NCI-H1417 (cell line): ENCODE data around the gene AMBRA1.

ENCODE experiments used
- DNase-seq, 3 experiments: peaks; one replicate each; lab custom pipeline; 2025; lab: John Stamatoyannopoulos, UW

The AMBRA1 gene, protein sequence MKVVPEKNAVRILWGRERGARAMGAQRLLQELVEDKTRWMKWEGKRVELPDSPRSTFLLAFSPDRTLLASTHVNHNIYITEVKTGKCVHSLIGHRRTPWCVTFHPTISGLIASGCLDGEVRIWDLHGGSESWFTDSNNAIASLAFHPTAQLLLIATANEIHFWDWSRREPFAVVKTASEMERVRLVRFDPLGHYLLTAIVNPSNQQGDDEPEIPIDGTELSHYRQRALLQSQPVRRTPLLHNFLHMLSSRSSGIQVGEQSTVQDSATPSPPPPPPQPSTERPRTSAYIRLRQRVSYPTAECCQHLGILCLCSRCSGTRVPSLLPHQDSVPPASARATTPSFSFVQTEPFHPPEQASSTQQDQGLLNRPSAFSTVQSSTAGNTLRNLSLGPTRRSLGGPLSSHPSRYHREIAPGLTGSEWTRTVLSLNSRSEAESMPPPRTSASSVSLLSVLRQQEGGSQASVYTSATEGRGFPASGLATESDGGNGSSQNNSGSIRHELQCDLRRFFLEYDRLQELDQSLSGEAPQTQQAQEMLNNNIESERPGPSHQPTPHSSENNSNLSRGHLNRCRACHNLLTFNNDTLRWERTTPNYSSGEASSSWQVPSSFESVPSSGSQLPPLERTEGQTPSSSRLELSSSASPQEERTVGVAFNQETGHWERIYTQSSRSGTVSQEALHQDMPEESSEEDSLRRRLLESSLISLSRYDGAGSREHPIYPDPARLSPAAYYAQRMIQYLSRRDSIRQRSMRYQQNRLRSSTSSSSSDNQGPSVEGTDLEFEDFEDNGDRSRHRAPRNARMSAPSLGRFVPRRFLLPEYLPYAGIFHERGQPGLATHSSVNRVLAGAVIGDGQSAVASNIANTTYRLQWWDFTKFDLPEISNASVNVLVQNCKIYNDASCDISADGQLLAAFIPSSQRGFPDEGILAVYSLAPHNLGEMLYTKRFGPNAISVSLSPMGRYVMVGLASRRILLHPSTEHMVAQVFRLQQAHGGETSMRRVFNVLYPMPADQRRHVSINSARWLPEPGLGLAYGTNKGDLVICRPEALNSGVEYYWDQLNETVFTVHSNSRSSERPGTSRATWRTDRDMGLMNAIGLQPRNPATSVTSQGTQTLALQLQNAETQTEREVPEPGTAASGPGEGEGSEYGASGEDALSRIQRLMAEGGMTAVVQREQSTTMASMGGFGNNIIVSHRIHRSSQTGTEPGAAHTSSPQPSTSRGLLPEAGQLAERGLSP (N-terminal part only)

DNA sequence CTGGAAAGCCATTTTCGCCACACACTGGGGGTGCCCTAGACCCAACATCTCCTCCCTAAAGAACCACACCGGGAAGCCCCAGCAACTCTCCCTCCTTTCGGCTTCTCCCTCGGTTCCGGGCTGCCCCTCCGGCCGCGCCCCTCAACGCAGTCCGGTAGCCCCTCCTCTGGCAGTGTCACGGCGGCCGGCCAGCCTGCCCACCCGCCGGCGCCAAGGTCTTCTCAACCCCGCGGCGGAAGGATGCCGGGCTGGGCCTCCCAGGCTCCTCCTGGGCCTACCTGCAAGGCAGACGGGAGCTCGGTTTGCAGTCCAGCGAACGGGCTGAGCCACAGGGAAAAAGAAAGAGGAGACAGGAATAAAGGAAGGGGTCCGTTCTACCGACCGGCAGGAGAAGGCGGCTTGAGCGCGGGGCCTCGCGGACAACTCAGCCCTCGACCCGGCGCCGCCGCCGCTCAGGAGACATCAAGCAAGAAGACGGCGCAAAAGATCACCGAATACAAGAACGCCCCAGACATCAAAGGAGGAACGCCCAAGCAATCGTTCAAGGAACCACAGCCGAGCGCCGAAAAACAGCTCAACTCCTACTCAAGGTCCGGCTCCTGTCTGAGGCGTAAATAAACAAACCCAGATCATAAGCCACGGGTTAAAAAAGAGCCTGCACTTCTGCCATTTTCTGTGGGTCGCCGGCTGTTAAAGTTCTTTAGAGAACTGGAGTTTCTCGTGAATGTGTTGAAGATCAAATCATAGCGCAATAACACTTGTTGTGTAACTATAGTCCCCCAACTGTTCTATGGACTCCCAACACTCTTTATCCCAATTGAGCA is at the start of gene AMBRA1:
TSS of gene AMBRA1 (minus strand) at position 474 of the 824 bp plus-strand sequence. CDS start 45,643 bp downstream, outside the sequence.
- peak; percentile 91 to 95 (median 93) for DNase-seq

DNA sequence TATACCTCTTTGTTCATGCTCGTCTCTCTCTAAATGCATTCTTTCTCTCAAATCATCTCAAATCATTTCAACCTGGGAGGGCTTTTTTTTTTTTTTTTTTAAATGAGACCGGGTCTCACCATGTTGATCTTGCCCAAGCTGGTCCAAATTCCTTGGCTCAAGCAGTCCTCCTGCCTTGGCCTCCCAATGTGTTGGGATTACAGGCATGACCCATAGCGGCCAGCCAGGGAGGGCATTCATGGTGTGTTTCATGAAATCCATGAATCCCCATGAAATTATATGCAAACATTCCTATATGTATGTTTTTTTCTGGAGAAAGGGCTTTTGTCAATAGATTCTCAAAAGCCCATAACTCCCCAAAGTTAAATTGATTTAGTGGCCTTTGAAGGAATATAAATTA is 49.7 kb upstream of the AMBRA1 start:
- DNase-seq = no peak

DNA sequence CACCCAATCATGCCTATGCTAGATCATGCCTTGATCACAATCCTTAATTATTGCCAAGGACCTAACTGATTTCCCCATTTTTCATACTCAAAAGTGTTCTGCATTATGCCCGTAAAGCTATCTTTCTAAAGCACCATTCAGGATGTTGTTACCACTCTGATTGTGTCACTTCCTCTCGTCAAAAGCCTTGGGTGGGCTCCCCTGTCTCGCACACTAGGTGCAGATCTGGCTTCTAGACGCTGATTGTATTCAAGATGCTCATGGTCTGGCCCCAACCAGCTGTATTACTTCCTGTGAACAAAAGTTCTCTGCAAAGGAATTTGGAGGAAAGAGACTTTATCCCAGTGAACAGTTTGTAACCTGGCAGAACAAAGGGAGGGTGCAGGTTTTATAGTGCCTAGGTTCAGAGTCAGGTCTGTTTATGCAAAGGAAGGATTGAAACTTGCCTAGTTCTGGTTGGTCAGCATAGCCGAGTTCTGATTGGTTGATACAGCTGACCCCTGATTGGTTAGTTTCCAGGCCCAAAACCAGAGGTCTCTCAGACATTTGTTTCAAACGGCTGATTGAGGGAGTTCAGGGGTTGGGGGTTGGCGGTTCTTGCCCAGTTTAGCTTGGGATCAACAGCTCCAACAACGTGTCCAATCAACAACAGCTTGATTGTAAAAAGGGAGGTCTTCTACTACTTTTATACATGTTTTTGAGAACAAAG is 49.0 kb upstream of the AMBRA1 start:
- DNase-seq = no peak

DNA sequence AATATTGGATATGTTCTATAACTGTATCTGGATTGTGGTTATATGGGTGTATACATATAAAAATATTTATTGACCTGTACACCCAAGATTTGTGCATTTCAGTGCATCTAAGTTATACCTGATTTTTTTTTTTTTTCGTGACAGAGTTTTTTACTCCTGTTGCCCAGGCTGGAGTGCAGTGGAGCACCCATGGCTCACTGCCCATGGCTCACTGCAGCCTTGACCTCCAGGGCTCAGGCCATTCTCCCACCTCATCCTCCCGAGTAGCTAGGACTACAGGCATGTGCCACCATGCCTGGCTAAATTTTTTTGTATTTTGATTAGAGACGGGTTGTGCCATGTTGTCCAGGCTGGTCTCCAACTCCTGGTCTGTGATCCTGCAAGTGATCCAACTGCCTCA is 47.8 kb upstream of the AMBRA1 start:
- DNase-seq = no peak

DNA sequence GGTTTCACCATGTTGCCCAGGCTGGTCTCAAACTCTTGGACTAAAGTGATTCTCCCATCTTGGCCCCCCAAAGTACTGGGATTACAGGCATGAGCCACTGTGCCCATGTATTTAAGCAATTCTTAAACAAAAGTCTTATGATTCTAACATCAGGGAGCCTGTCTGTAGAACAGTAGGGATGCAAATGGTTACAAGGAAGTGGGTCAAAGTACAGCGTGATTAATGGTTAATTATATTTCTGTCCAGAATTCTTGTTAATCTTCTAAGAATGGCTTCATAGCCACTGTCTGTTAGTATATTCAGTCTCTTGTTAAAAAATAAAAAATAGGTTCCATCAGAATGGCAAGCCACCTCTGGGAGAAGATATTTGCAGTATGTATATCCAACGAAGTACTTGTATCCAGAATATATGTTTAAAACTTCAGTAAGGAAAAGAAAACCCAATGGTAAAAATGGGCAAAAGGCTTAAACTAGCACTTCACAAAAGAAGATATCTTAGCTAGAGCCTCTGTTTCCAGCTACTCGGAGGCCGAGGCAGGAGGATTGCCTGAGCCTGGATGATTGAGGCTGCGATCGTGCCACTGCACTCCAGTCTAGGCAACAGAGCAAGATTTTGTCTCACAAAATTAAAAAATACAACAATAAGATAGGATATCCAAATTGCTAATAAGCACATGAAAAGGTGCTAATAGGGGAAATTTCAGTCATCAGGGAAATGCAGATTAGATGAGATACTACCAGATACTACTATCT is 46.4 kb upstream of the AMBRA1 start:
- DNase-seq = no peak

DNA sequence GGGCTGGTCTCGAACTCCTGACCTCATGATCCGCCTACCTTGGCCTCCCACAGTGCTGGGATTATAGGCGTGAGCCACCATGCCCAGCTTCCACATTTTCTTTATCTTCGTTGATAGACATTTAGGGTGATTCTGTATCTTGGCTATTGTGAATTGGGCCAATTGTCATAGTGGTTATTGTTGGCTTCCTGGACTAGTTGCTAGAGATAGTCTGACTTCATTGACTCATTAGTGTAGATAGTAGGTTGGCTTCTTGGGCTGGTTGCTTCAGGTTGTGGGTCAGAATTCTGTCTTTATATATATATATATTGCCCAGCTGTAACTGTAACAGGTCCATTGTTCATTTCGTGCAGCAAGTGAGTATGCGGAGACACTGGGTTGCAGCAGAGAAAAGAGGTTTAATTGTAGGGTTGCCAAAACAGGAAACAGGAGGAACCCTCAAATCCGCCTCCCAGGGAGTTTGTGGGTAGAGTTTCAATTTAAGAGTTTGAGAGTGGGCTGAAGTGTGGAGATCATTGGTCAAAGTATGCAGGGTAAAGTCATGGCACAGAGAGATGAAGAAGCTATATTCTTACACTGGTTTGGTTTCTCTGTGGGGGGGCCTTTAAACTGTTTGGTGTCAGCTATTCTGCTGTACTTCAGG is 45.5 kb upstream of the AMBRA1 start:
- DNase-seq = peak; percentile 2 to 34 (median 8)

DNA sequence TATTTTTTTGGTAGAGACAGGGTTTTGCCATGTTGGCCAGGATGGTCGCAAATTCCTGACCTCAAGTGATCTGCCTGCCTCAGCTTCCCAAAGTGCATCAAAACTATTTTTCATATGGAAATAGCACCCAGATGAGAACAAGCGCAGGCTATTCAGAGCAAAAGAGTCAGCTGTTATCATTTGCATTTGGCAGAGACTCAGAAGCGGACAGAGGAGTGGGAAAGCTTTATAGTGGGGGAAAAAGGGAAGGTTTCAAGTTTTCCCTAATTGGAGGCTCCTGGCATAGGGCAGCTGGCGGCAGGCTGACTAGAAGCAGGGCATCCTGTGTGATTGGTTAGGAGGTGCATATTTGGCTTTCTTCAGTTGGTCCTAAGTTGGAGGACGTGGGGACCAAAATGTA is 43.7 kb upstream of the AMBRA1 start:
- DNase-seq = no peak

DNA sequence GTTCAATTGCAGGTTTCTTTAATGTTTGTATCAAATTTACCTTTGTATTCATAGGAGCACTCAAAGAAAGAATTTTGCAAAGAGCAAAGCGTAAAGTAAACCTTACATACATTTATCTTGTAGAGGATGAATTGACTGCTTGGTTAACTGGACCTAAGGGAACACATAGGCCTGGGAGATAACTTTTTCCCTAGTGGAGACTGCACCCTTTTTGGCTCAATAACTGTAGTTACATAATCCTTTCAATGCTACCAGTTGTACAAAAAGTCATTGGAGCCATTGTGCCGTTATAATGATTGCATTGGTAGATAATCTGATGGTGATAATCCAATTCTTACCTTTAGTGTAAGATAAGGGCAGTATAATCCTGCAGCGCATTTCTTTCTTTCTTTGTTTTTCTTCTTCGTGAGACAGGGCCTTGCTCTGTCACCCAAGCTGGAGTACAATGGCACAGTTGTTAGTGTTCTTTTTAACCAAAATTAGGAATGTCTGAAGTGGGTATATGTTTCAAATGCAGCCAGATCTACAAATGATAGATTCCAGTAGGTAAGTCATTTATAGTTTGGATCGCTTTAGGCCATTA is 41.8 kb upstream of the AMBRA1 start:
- no peak for DNase-seq

DNA sequence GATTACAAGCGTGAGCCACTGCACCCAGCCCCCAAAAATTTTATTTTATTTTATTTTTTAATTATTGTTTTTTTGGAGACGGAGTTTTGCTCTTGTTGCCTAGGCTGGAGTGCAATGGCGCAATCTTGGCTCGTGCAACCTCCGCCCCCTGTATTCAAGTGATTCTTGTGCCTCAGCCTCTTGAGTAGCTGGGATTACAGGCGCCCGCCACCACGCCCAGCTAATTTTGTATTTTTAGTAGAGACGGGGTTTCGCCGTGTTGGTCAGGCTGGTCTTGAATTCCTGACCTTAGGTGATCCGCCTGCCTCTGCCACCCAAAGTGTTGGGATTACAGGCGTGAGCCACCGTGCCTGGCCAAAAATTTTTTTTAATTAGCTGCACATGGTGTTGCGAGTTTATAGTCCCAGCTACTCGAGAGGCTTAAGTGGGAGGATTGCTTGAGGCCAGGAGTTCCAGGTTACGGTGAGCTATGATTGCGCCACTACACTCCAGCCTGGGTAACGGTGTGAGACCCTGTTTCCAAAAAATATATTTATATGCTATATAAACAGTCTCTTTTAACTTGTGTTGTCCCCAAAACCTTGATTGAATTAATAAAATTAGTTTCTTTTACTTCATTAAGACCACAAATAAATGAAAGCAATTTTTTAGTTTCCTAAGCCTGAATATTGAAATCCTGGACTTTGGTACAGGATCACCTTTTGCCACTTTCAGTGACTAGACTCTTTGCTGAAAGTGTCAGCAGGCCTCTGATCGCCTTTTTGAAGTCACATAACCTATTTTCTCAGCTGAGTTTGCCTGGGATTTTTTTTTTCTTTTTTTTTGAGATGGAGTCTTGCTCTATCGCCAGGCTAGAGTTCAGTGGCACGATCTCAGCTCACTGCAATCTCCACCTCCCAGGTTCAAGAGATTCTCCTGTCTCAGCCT is 39.7 kb upstream of the AMBRA1 start:
- DNase-seq = no peak

DNA sequence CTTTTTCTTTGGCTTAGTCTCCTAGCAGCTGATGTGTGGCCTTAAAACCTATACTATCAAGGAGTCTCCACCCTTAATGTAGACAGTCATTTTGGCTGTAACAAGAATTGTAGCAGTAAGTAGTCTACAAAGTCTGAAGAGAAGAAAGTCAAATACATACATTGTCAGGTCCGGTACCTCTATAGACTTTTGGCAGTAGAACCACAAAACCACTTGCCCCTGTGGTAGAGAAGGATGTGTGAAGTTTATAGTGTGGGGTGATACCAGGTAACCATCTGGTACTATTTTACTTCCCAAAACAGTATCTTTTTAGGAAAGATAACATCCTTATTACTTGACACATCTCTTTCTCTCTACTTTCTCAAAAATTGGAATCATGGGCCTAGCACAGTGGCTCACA is 38.7 kb upstream of the AMBRA1 start:
- DNase-seq = no peak

DNA sequence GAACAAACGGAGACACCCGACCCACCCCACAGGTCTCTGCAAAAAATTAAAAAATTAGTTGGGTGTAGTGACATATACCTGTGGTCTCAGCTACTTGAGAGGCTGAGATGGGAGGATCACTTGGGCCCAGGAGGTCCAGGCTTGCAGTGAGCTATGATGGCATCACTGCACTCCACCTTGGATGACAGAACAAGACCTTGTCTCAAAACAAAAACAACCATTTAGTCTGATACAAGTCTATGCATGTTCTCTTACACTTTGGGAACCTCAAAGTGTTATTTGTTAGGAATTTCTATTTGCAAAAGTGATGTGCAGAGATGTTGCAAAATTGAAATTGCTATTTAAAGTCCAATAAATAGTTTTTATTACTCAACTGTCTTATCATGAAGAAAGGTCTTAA is 37.9 kb upstream of the AMBRA1 start:
- no peak for DNase-seq

DNA sequence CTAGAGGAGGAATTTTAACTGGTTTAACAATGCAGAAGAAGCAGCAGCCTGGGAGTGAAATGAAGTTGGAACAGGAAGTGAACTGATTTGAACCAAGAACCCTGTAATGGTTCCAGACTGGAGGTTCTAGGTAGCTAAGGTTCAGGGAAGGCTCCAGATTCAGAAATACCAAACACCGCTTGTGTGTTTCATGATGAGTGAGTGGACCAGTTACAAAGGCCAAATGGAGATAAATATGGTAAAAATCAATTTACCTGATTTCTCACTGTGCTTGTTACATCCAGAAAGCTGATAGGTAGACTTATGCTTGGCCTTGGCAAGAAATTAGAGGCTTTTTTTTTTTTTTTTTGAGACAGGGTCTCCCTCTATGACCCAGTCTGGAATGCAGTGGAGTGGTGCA is 36.4 kb upstream of the AMBRA1 start:
- DNase-seq = no peak

DNA sequence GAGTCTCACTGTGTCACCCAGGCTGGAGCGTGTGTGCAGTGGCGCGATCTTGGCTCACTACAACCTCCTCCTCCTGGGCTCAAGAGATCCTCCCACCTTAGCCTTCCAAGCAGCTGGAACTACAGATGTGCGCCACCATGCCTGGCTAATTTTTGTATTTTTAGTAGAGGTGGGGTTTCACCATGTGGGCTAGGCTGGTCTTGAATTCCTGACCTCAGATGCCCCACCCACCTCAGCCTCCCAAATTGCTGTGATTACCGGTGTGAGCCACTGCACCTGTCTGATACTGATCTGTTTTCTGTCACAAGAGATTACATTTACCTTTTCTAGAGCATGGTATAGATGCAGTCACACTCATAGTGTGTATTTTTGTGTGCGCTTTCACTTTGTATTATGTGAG is 35.1 kb upstream of the AMBRA1 start:
- DNase-seq = no peak

DNA sequence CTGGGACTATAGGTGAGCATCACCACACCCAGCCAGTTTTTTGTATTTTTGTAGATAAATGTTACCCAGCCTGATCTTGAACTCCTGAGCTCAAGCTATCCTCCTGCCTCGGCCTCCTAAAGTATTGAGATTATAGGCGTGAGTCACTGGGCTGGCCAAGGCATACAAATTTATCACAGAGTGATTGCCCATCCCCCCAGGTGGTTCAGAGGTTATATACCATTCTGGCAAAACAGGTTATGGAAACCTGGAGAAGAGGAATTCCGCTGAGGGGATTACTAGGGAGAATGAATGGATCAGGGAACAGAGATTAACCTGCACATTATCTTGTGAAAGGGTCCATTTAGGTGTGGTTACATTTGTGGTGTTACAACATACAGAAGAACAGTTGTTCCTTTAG is 31.6 kb upstream of the AMBRA1 start:
- no peak for DNase-seq

DNA sequence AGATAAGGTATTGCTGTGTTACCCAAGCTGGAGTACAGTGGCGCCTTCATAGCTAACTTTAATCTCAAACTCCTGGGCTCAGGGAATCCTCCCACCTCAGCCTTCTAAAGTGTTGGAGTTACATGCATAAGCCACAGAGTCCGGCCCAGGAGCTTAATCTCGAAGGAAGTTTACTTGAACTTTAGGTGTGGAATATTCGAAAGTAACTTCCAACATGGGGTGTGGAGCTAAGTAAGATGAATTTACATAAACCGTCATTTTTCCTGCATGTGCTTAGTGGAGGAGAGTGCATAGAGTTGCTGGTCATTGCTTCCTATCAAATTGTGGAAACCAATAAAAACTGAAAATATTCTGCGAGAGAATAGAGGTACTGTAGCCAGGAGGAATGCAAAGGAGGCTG is 25.0 kb upstream of the AMBRA1 start:
- no peak for DNase-seq

DNA sequence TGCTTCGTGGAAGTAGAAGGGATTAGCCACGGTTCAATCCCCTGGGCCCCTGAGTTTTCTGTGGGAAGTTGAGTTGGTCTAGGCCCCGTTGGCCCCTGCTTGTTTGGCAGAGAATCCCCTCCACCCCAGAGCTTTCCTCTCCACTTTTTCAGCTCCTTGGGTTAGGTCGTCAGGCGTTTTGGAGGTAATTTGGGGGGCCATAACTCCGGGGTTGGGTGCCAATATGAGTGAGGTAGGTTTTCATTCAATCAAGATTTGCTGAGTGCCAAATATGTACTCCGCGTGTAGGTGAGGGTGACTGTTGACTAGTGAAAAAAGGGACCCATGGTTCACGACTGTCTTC is 24.1 kb upstream of the AMBRA1 start:
- DNase-seq = no peak

DNA sequence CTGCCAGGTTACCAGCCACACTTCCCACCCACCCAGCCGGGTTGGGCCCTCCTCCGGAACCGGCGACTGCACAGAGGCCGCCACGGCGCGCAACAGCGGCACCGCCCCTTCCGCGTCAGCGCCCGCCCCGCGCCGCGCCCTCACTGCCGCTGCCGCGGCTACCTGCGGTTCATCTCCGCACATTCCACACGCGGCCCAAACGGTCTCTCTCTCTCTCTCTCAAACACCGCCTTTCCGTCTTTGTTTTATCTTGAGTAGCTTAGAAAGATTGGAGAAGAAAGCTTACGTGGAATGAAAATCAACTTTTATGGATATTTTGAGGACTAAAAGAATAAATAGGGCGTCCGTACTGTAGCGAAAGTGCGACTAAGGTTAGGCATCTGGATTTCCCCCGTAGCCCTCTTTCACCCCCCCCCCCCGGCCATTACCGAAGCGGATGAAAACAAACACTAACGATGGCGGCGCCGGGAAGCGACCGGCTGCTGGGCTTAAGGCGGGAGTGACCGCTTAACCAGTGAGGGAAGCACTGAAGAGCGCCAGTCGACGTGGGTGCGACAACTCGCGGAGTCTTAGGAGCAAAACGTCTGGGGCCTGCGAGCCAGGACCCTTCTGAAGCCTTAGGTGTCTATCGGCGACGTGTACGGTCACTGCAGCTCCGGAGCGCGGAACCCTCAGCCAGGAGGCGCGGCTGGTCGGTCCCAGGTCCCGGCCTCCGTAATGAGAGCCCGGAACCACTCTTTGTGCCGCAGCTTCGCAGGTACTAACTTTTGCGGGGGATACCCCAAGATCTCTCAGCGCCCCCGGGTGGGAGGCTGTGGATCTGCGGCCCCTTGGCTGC is 23.5 kb upstream of the AMBRA1 start, which contains the start of the genes ATG13 and HARBI1:
TSS of gene ATG13 (plus strand) at position 420 of the 838 bp plus-strand sequence. CDS start 26,739 bp downstream, outside the sequence.
TSS of gene HARBI1 (minus strand) at position 94 of the 838 bp plus-strand sequence. CDS start 990 bp downstream, outside the sequence.
- DNase-seq = peak; percentile 90 to 97 (median 95)
